ENCODE results near the gene SPA17.

DNA sequence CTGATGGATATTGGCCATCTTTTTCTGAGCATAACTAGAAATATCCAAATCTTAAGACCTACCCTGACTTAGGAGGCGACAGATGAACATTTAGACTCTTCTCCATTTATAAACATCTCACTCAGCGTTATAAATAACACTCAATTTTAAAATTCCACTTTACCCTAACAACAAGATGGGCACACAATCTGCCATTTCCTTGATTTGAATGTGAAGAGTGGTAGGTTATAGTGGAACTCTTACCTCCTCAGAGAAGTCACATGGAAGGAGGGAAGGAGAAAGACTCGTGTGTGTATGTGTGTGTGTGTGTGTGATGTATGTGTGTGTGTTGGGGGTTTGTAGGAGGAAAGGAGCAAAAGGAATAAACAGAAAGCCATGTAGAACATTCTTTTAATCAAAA is 15.2 kb upstream of the SPA17 start:
- TF ChIP-seq POLR2A (IDR thresholded peaks at IDR 0.05; ENCODE audit: extremely low read depth, insufficient read length) (no peak), CTCF (IDR thresholded peaks at IDR 0.05; ENCODE audit: low read depth, low read length) (no peak), MAX (IDR thresholded peaks at IDR 0.05; ENCODE audit: low read depth, low read length) (no peak)
